GM21526 (cell line): ENCODE results near the gene ANKRD1.

ENCODE experiments used
- ATAC-seq: cut with Tn5 transposase; IDR thresholded peaks from one replicate; pipeline ENCODE4 v1.9.1; 2021; ENCODE audit warnings: moderate library complexity; ENCODE audit not compliant: unreplicated experiment, low FRiP score

Gene ANKRD1

GRCh38 chr10:90936276-90936659 is 15.4 kb upstream of the ANKRD1 start:
- no peak for ATAC-seq

GRCh38 chr10:90935581-90936275 is 14.8 kb upstream of the ANKRD1 start:
- no peak for ATAC-seq

- ATAC-seq: no peak
Measured at GRCh38 chr10:90930971-90931871, 10.3 kb upstream of the ANKRD1 start.

GRCh38 chr10:90930070-90930837 is 9.4 kb upstream of the ANKRD1 start:
- no peak for ATAC-seq

- ATAC-seq: no peak
Measured at GRCh38 chr10:90929179-90929578, 8.3 kb upstream of the ANKRD1 start.

- no peak for ATAC-seq
Measured at GRCh38 chr10:90927293-90927692, 6.4 kb upstream of the ANKRD1 start.

GRCh38 chr10:90925079-90926029 is 4.5 kb upstream of the ANKRD1 start:
- no peak for ATAC-seq

GRCh38 chr10:90924552-90924951 is 3.7 kb upstream of the ANKRD1 start:
- ATAC-seq: no peak

GRCh38 chr10:90923111-90923731 is 2.3 kb upstream of the ANKRD1 start:
- no peak for ATAC-seq

- ATAC-seq: no peak
Measured at GRCh38 chr10:90921906-90922305, 1.0 kb upstream of the ANKRD1 start.

GRCh38 chr10:90919683-90920574 is 958 bp downstream of the ANKRD1 start:
- no peak for ATAC-seq

GRCh38 chr10:90917968-90918318 is 2.9 kb downstream of the ANKRD1 start:
- ATAC-seq: no peak

GRCh38 chr10:90917238-90917967 is 3.5 kb downstream of the ANKRD1 start:
- no peak for ATAC-seq

GRCh38 chr10:90916392-90917237 is 4.3 kb downstream of the ANKRD1 start:
- no peak for ATAC-seq

GRCh38 chr10:90915766-90916075 is 5.2 kb downstream of the ANKRD1 start:
- ATAC-seq: no peak

GRCh38 chr10:90914992-90915765 is 5.7 kb downstream of the ANKRD1 start:
- no peak for ATAC-seq
